GM23248 (cell line): ENCODE results near the gene RAB13. TPM values are rescaled to one million over a fixed set of nuclear protein-coding genes. Genes with fewer than 3 reads are reported as not detected.

Experiments used
- DNase-seq: peaks from one replicate; pipeline ENCODE4 v3.0.0-alpha.2; 2015
- H2AFZ ChIP-seq: fragments of 200-600 bp; sonication (generic); 2 replicates; pipeline ENCODE4 v1.6.1; 2016; ENCODE audit warnings: antibody characterized with exemption
- H3F3A ChIP-seq: fragments of 200-600 bp; sonication (generic); 2 replicates; pipeline ENCODE4 v1.6.1; 2016; ENCODE audit warnings: mild to moderate bottlenecking, antibody characterized with exemption, mixed run types; ENCODE audit not compliant: insufficient read depth
- H3K27ac ChIP-seq: fragments of 200-600 bp; sonication (generic); 2 replicates; pipeline ENCODE4 v1.5.1; 2016; ENCODE audit warnings: mild to moderate bottlenecking
- H3K27me3 ChIP-seq: fragments of 200-600 bp; sonication (generic); replicated peaks from 2 replicates; pipeline ENCODE4 v1.6.1; 2016; ENCODE audit warnings: mild to moderate bottlenecking; ENCODE audit not compliant: insufficient read depth
- H3K36me3 ChIP-seq: fragments of 200-600 bp; sonication (generic); 2 replicates; pipeline ENCODE4 v1.6.1; 2016; ENCODE audit warnings: low read depth, mild to moderate bottlenecking
- H3K4me1 ChIP-seq: fragments of 200-600 bp; sonication (generic); 2 replicates; pipeline ENCODE4 v1.6.1; 2016; ENCODE audit warnings: mild to moderate bottlenecking; ENCODE audit not compliant: insufficient read depth
- H3K4me2 ChIP-seq: fragments of 200-600 bp; sonication (generic); one replicate; pipeline ENCODE4 v1.6.1; 2016; ENCODE audit warnings: mild to moderate bottlenecking; ENCODE audit not compliant: unreplicated experiment
- H3K4me3 ChIP-seq: fragments of 200-600 bp; sonication (generic); 2 replicates; pipeline ENCODE4 v1.5.1; 2016; ENCODE audit warnings: mild to moderate bottlenecking
- H3K79me2 ChIP-seq: fragments of 200-600 bp; sonication (generic); 2 replicates; pipeline ENCODE4 v1.6.1; 2016; ENCODE audit warnings: mild to moderate bottlenecking; ENCODE audit not compliant: insufficient read depth
- H3K9ac ChIP-seq: fragments of 200-600 bp; sonication (generic); 2 replicates; pipeline ENCODE4 v1.6.1; 2016; ENCODE audit warnings: mild to moderate bottlenecking
- H3K9me2 ChIP-seq: fragments of 200-600 bp; sonication (generic); 2 replicates; pipeline ENCODE4 v1.6.1; 2016; ENCODE audit warnings: mixed run types, mild to moderate bottlenecking, moderate library complexity; ENCODE audit not compliant: insufficient read depth
- H3K9me3 ChIP-seq: fragments of 200-600 bp; sonication (generic); one replicate; pipeline ENCODE4 v1.6.1; 2017; ENCODE audit warnings: low read depth
- H4K20me1 ChIP-seq: fragments of 200-600 bp; sonication (generic); 2 replicates; pipeline ENCODE4 v1.6.0; 2016; ENCODE audit not compliant: insufficient read depth
- EZH2 ChIP-seq: fragments of 200-600 bp; sonication (generic); IDR thresholded peaks from 2 replicates; pipeline ENCODE4 v1.6.1; 2018; ENCODE audit warnings: antibody characterized with exemption, mild to moderate bottlenecking; ENCODE audit not compliant: insufficient read depth, poor library complexity, severe bottlenecking
- EZH2phosphoT487 ChIP-seq: fragments of 200-600 bp; sonication (generic); IDR thresholded peaks from 2 replicates; pipeline ENCODE4 v1.6.1; 2018; ENCODE audit warnings: antibody characterized with exemption, moderate library complexity, mild to moderate bottlenecking, low read depth; ENCODE audit not compliant: insufficient read depth
- WGBS, 2 experiments: methylation state at CpG; one replicate each; pipeline ENCODE4 v1.1.6; 2015 to 2017; ENCODE audit warnings: low lambda C conversion rate in 2 of 2, low coverage in 1 of 2; ENCODE audit errors: missing lambda C conversion rate in 2 of 2; 5-methylcytosine and 5-hydroxymethylcytosine counted together
- in situ Hi-C: fragments of 300-500 bp; cut with MboI; formaldehyde crosslinking; loops from 2 replicates; pipeline ENCODE4 v1.15.0; 2020
- polyA plus RNA-seq: library from polyadenylated mRNA; unstranded; fragments of >200 nt; fragmentation: Nextera tagmentation; extraction: Ambion mirVana; gene quantifications from 2 replicates; pipeline ENCODE4 v1.2.1, GENCODE V29; 2016
- total RNA-seq: library from RNA; depleted of rRNA; stranded (reverse); fragments of >200 nt; shearing (Covaris generic); gene quantifications from 2 replicates; pipeline ENCODE4 v1.2.3, GENCODE V29; 2014

RAB13 gene
- total and polyA plus RNA-seq, 2 experiments from 2014 or later, result 29.5 to 137 TPM

DNA sequence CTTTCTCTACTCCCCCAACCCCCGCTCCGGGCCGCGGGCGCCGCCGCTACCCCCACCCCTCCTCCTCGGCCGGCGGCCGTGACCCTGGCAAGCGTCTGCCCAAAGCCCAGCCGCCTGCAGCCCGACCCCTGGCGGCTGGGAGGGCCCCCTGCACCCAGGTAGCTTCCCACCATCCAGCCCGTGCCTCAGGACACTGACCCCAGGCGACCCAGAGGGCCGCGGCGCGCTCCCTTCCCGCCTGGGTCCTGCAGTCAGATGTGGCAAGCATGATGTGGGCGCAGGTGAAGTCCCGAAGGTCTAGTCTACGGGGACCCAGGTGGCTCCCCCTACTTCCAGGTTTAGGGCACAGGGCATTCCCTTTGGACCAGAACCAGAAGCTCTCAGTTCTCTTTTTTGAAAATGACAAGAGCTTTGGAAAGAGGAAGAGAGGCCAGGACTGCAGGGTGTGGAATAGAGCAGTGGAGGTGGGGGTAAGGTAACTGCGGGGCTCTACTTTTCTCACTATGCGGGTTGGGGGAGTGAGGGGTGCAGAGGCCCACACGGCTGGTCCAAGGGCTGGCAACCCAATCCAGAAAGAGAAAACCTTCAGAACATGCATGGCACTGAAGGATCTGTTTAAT is 39.4 kb downstream of the RAB13 start, which contains the start of gene DENND4B:
Gene DENND4B, minus strand, starts transcription at position 97 of the 620 bp plus-strand sequence. CDS start 2,344 bp downstream, outside the sequence.
- peaks cover 6% of the 10 kb centered on the region; the same call in 1 of the 2 replicates for H3F3A ChIP-seq
- in situ Hi-C loops, result no loop called here
- peak; percentile 89 for DNase-seq
- no peaks in the 10 kb centered on the region for H4K20me1 ChIP-seq
- peak within 1 kb of the TSS; percentile 77 for H3K27ac ChIP-seq
- peak within 1 kb of the TSS; percentile 90 for H3K9ac ChIP-seq
- H3K4me1 ChIP-seq, result peaks cover 3% of the 10 kb centered on the region; the same call in 1 of the 2 replicates
- peak within 1 kb of the TSS; percentile 90 for H3K4me3 ChIP-seq
- no peaks in the 10 kb centered on the region for H3K9me2 ChIP-seq
- peak within 1 kb of the TSS; percentile 88 for H3K4me2 ChIP-seq
- peaks cover 15% of the 10 kb centered on the region; the same call in 1 of the 2 replicates for H3K36me3 ChIP-seq
- peak within 1 kb of the TSS; percentile 87 for H2AFZ ChIP-seq
- H3K79me2 ChIP-seq, result peaks cover 30% of the 10 kb centered on the region
- TF ChIP-seq EZH2 (no peak), EZH2phosphoT487 (no peak)
- H3K9me3 ChIP-seq, result no peaks in the 10 kb centered on the region
- no peaks in the 10 kb centered on the region for H3K27me3 ChIP-seq
- WGBS, 2 experiments, result 9 to 10% methylated on average over 20 to 24 of the region's 28 CpGs

DNA sequence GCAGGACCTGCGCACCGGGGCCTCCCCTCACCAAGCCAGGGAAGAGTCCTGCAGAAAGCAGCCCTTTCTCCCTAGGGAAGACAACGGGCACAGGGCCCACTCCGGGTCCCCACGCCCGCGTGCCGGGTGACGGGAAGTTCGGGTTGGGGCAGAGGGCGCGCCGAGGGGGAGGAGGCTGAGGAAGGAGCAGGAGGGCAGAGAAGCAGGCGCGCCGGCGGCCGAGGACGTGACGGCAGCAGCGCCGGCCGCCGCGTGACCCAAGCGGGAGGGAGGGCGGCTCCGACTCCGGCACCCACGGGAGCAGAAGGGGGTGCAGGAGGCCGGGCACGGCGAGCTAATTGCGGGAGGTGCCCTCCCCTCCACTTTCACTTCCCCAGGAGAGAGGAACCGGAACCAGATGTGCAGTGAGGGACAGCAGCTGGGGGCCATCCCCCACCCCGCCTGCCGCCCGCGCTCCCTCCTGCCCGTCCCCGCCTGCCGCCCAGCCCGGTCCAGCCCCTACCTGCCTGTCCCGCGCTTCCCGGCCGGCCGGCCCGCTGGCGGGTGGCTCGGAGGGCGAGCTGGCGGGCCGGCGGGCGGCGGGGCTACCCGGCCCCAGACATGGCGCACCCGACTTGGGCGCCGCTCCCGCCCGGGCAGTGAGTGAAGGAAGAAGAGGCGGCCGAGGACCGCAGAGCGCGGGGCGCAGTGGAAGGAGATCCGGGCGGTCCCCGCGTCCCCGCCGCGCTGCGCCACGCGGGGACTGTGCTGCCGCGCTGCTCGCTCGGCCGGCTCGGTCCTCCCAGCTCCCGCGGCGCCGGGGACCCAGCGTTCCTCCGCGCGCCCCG is 40.1 kb downstream of the RAB13 start:
- Histone ChIP-seq H3K27ac (peak overlapping the region; percentile 77), H3K27me3 (no peaks in the 10 kb centered on the region), H4K20me1 (no peaks in the 10 kb centered on the region), H3K9ac (peak overlapping the region; percentile 90), H3K4me3 (peak overlapping the region; percentile 90), H3K9me3 (no peaks in the 10 kb centered on the region), H3K4me1 (peaks cover 3% of the 10 kb centered on the region; the same call in 1 of the 2 replicates), H2AFZ (peak overlapping the region; percentile 87), H3K36me3 (peaks cover 11% of the 10 kb centered on the region; the same call in 1 of the 2 replicates), H3F3A (peaks cover 6% of the 10 kb centered on the region; the same call in 1 of the 2 replicates), H3K9me2 (no peaks in the 10 kb centered on the region), H3K4me2 (peak overlapping the region; percentile 88), H3K79me2 (peaks cover 30% of the 10 kb centered on the region)
- DNase-seq, result peak; percentile 87
- in situ Hi-C loops, result no loop called here
- 1 to 2% methylated on average over 19 to 76 of the region's 95 CpGs for WGBS, 2 experiments
- no peak for TF ChIP-seq EZH2
- no peak for TF ChIP-seq EZH2phosphoT487

DNA sequence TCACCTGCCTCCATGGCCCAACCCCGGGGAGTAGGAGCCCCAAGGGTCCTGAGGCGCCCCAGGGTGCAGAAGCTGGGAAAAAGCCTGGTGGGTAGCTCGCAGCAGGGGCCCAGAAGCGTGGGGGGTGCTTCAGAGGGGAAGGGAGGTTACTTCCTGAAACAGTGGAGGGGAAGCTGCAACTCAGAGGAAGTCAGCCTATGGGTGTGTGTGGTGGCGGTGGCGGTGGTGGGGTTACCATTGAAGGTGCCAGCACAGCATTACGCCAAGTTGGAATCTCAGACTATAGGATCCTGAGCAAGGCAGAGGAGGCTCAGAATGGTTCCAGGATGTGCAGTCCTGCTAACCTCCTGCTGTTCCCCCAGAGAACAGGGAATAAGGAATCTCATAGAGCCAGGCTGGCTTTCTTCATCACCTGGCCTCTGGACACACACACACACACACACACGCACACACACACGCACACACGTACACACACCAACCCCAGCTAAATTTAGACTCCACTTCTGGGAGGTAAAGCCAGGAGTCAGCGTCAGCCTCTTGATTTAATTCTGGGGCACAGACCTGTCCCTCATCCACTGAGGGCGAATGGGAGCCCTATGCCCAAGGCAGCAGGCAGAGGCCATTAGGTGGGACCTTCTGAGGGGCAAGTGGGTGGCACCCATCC is 40.9 kb downstream of the RAB13 start:
- no peak for TF ChIP-seq EZH2
- TF ChIP-seq EZH2phosphoT487, result no peak
- Histone ChIP-seq H2AFZ (peak overlapping the region; percentile 87), H3K9ac (peak overlapping the region; percentile 90), H3K36me3 (peaks cover 5% of the 10 kb centered on the region; the same call in 1 of the 2 replicates), H4K20me1 (no peaks in the 10 kb centered on the region), H3K27ac (peak overlapping the region; percentile 77), H3K4me2 (peak overlapping the region; percentile 88), H3K79me2 (peaks cover 28% of the 10 kb centered on the region), H3K4me3 (peak overlapping the region; percentile 90), H3K27me3 (no peaks in the 10 kb centered on the region), H3K9me2 (no peaks in the 10 kb centered on the region), H3K4me1 (peaks cover 3% of the 10 kb centered on the region; the same call in 1 of the 2 replicates), H3F3A (peaks cover 6% of the 10 kb centered on the region; the same call in 1 of the 2 replicates), H3K9me3 (no peaks in the 10 kb centered on the region)
- peak; percentile 55 for DNase-seq
- 40 to 42% methylated on average over 11 to 12 of the region's 12 CpGs for WGBS, 2 experiments
- in situ Hi-C loops, result no loop called here

DNA sequence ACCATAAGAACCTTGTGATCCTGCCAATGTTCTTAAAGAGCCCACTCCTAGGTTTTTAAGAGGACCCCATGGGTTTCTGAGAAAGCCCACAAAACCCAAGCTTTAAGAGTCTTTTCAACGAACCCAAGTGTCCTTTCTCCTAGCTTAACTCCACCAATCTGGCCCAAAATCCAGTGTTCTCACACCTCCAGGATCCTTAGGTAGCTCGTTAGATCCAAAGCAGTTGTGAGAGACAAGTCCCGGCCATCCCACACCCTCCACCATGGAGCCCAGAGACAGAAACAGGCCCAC is 41.4 kb downstream of the RAB13 start:
- H3F3A ChIP-seq, result 0 out of 2 replicates have a peak, but pooled peaks cover 6% of the 10 kb centered on the region
- H3K4me2 ChIP-seq, result peak overlapping the region; percentile 88
- H2AFZ ChIP-seq, result no peak overlapping the region
- H3K27ac ChIP-seq, result 0 out of 2 replicates have a peak overlapping the region, but pooled peaks have one; percentile 77
- peaks cover 23% of the 10 kb centered on the region for H3K79me2 ChIP-seq
- no peak for DNase-seq
- no peaks in the 10 kb centered on the region for H4K20me1 ChIP-seq
- H3K4me1 ChIP-seq, result peaks cover 3% of the 10 kb centered on the region; the same call in 1 of the 2 replicates
- H3K4me3 ChIP-seq, result peak overlapping the region; percentile 90
- H3K36me3 ChIP-seq, result peaks cover under 1% of the 10 kb centered on the region; the same call in 1 of the 2 replicates
- TF ChIP-seq EZH2, result no peak
- H3K9me3 ChIP-seq, result no peaks in the 10 kb centered on the region
- in situ Hi-C loops, result no loop called here
- 72 to 75% methylated on average over 3 of the region's 3 CpGs for WGBS, 2 experiments
- H3K27me3 ChIP-seq, result no peaks in the 10 kb centered on the region
- no peaks in the 10 kb centered on the region for H3K9me2 ChIP-seq
- peak overlapping the region; percentile 90; the same call in 1 of the 2 replicates for H3K9ac ChIP-seq
